Fibroblast of skin of back (primary cell): ENCODE data around the gene PATJ.
"Not testable (repeated sequence)": the region's sequence is repeated elsewhere in the genome, so short reads cannot be mapped to it uniquely, and the experiment has no call there.

ENCODE experiments used
- DNase-seq: peaks from one replicate; pipeline ENCODE4 v3.0.0-alpha.2; 2013

The PATJ gene

GRCh38 chr1:62220456-62220855, 478.2 kb downstream of the PATJ start:
- DNase-seq = not testable (repeated sequence)

- no peak for DNase-seq
Observed at GRCh38 chr1:62221171-62221570, 478.9 kb downstream of the PATJ start.

DNA sequence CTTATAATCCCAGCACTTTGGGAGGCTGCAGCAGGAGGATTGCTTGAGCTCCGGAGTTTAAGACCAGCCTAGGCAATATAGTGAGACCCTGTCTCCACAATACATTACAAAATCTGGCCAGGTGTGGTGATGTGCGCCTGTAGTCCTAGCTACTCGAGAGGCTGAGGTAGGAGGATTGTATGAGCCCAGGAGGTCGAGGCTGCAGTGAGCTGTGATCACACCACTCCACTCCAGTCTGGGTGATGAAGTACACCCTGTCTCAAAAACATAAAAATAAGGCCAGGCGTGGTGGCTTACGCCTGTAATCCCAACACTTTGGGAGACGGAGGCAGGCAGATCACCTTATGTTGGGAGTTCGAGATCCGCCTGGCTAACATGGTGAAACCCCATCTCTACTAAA, 480.0 kb downstream of the PATJ start:
- no peak for DNase-seq

GRCh38 chr1:62224182-62224581, 481.9 kb downstream of the PATJ start:
- DNase-seq = no peak

GRCh38 chr1:62227496-62227895, 485.2 kb downstream of the PATJ start:
- no peak for DNase-seq
